AG08396 (cell line): ENCODE results near the gene PRKCE.

Source experiments
- DNase-seq: peaks from one replicate; pipeline ENCODE4 v3.0.0; 2012; ENCODE audit warnings: low spot score, mixed read lengths

The PRKCE gene

GRCh38 chr2:45992021-45992740, 340.7 kb downstream of the PRKCE start:
- peak; percentile 81 for DNase-seq

DNA sequence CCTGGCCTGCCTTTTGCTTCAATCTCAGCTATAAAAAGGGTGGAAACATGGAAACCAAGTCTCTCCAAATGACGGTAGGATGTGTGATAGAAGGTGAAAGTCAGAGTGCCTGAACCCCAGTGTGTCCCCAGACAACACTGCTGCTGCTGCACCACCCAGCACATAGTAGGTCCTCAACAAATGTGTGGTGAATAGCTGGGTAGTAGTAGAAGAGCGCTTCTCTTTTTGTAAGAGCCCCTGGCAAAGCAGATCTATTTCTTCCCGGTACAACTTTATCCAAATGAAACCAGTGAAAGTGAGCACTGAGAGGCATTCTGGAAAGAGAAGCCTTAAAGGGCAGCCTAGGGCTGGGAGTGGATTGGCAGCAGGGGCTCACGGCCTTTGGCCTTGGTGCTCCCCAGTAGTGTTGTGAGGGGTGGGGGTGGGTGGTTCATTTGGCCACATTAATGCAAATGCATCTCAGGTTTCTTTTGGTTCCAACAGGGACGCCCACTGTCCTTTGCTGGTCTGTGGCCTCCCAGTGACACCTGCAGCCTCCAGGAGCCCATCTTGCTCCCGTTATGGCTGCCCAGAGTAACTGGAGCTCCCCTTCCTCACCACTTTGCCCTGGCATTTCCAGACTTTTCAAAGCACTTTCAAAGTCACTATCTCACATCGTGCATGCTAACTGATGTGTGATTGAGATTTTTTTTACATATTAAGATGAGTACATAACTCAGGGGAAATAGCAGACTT, 341.4 kb downstream of the PRKCE start:
- no peak for DNase-seq

DNA sequence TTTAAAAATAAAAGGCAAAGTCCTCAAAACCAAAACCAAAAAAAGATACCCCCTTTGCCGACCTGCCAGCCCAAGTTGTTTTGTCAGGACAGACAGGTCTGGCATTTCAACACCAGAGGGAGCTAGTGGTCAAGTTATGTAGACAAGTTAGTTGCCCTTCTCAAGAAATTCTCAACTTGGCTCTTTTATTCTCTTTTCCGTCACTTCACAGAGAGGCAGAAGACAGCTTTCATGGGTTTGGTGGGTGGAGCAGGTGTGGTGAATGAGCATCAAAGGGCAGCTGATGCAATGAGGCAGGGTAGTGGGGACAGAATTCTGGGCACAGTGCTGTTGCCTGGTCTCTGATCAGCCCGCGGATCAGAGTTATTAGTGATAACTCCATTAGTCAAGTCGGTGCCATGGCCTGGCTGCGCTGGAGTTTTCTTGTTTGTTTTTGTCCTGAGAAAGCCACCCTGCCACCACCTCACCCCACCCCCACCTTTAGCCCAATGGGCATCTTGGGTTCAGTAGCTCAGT, 342.1 kb downstream of the PRKCE start:
- peak; percentile 63 for DNase-seq

DNA sequence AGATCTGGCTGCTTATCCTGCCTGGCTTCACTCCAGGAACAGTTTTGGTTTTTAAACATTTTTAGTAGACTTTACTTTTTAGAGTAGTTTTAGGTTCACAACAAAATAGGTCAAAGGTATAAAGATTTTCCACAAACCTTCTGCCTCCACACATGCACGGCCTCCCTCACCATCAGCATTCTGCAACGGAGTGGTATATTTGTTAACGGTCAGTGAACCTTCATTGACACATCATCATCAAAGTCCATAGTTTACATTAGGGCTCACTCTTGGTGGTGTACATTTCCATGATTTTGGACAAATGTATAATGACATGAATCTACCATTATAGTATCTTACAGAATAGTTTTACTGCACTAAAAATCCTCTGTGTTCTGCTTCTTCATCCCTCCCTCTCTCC, 342.6 kb downstream of the PRKCE start:
- no peak for DNase-seq

- no peak for DNase-seq
Measured at GRCh38 chr2:46000660-46001059, 349.2 kb downstream of the PRKCE start.

GRCh38 chr2:46001290-46001689, 349.8 kb downstream of the PRKCE start:
- no peak for DNase-seq

- DNase-seq: peak; percentile 43
Measured at GRCh38 chr2:46001741-46002506, 350.4 kb downstream of the PRKCE start.

GRCh38 chr2:46002507-46002883, 351.0 kb downstream of the PRKCE start:
- peak; percentile 54 for DNase-seq

DNA sequence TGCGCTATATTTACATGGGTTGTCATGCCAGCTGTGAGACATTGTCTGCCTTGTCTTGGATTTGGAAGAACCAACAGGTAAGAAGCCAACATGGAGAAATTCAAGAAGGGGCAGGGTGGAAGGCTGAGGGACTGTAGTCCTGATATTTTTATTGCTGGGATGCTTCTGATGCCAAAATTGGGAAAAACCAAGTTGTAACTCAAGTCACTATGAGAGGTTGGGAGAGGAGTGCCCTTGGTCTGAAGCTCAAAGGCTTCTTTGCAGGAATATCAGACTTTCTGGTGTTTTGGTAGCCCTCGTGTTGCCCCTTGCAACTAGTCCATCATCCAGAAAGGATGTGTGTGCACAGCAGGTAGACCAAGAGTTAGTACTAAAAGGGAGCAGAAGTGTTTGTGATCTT, 351.5 kb downstream of the PRKCE start:
- DNase-seq: no peak

- no peak for DNase-seq
Measured at GRCh38 chr2:46003903-46004473, 352.5 kb downstream of the PRKCE start.

- no peak for DNase-seq
Measured at GRCh38 chr2:46006473-46007025, 355.1 kb downstream of the PRKCE start.

- DNase-seq: no peak
Measured at GRCh38 chr2:46007412-46007811, 355.9 kb downstream of the PRKCE start.

GRCh38 chr2:46008091-46008870, 356.8 kb downstream of the PRKCE start:
- DNase-seq: no peak

GRCh38 chr2:46009315-46009714, 357.8 kb downstream of the PRKCE start:
- DNase-seq: no peak

GRCh38 chr2:46009772-46010171, 358.3 kb downstream of the PRKCE start:
- DNase-seq: no peak

- no peak for DNase-seq
Measured at GRCh38 chr2:46010223-46010924, 358.9 kb downstream of the PRKCE start.

DNA sequence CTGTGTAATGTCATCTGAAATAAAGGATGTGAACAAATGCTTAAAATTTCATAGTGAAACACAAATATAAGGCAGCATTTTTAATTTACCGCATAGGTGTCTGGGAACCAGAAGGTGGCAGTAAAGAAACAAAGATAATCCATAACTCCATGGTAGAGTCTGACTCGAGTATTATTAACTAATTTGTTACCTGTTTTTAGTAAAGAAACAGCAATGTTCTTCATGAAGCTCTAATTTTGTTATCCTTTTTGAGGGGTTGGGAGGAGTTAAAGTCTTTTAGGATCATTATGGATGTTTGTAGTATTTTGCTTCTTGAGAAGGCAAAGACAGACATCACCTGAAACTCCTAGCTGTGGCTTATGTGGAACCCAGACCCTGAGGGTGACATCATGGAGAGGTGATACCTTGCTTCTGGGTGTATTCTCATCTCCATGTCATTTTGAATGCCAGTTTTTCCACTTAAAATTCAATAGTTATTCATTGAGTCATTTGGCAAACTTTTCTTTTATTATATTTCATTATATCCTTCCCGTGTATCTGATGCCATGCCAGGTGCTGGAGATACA, 359.5 kb downstream of the PRKCE start:
- DNase-seq: peak; percentile 36

DNA sequence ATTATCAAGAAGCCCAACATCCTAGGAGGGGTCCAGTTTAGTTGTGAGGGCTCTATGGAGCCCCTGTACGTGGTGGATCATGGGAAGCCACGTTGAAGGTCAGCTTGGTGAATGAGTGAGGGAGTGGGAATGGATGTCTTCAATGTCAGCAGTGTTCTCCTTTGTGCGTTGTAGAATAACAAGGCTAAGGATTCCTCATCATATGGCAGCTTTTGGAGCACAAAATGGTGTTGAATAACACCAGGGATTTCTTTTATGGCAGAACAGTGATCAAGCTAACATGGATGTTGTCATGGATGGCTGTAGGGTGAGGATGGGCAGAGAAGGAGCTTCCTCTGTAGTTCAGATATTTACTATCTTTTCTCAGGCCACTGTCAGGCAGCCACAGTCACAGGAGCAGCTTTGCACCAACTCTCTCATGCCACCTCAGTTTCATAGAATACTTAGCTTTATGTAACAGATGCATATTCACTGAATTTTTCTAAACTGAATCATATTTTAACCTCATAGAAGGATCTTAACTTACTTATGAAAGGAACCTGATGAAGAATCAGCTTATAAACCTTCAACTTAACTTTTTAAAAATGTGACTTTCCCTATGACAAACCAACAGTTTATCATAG, 361.3 kb downstream of the PRKCE start:
- no peak for DNase-seq

DNA sequence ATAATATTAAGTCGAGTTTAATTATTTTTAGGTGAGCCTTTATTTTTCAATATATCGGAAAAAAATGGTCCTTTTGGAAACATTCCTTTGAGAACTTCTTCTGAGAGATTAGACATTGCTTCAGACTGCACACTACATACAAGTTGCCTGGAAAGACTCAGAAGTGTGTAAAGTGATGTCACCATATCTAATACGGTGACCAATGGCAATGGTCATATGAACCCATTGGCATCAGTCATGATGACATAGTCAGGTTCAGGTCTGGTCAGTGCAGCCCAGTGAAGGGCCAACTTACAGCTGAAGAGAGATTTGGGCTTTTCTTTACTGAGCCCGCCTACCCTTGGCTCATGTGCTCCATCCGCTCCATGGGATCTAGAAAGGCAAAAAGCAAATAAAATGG, 362.3 kb downstream of the PRKCE start:
- no peak for DNase-seq
